Neural progenitor cell (in vitro differentiated cells): ENCODE data around the gene ADAMTS6.

Source experiments
- EZH2 ChIP-seq: fragments of 200-600 bp; sonication (generic); IDR thresholded peaks from 2 replicates; pipeline ENCODE4 v1.6.1; 2017; ENCODE audit warnings: antibody characterized with exemption, mild to moderate bottlenecking, moderate library complexity
- EZH2phosphoT487 ChIP-seq: fragments of 200-600 bp; sonication (generic); IDR thresholded peaks from 2 replicates; pipeline ENCODE4 v1.6.1; 2017; ENCODE audit warnings: antibody characterized with exemption
- TF ChIP-seq, protein P1 (sequence below): fragments of 200-600 bp; sonication (generic); IDR thresholded peaks from 2 replicates; pipeline ENCODE4 v1.5.1; 2017; ENCODE audit warnings: antibody characterized with exemption, mild to moderate bottlenecking

- TF ChIP-seq, protein P1, sequence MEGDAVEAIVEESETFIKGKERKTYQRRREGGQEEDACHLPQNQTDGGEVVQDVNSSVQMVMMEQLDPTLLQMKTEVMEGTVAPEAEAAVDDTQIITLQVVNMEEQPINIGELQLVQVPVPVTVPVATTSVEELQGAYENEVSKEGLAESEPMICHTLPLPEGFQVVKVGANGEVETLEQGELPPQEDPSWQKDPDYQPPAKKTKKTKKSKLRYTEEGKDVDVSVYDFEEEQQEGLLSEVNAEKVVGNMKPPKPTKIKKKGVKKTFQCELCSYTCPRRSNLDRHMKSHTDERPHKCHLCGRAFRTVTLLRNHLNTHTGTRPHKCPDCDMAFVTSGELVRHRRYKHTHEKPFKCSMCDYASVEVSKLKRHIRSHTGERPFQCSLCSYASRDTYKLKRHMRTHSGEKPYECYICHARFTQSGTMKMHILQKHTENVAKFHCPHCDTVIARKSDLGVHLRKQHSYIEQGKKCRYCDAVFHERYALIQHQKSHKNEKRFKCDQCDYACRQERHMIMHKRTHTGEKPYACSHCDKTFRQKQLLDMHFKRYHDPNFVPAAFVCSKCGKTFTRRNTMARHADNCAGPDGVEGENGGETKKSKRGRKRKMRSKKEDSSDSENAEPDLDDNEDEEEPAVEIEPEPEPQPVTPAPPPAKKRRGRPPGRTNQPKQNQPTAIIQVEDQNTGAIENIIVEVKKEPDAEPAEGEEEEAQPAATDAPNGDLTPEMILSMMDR: no peak
- TF ChIP-seq EZH2: no peak
- no peak for TF ChIP-seq EZH2phosphoT487
These were observed 369.6 kb downstream of the ADAMTS6 start for GRCh38 chr5:65111961-65112658.
